Trophoblast cell (in vitro differentiated cells and primary cell): ENCODE data around the gene PPP1R12A.
"Not testable (repeated sequence)": the region's sequence is repeated elsewhere in the genome, so short reads cannot be mapped to it uniquely, and the experiment has no call there.

Source experiments
- DNase-seq, 2 donors: peaks; one replicate each; pipeline ENCODE4 v3.0.0-alpha.2; 2016
- H2AFZ ChIP-seq: 2 replicates; pipeline ENCODE4 v1.6.1; 2013; ENCODE audit warnings: low read length, moderate library complexity, mild to moderate bottlenecking; ENCODE audit not compliant: insufficient read depth, poor library complexity
- H2AK5ac ChIP-seq: 2 replicates; pipeline ENCODE4 v1.6.1; 2013; ENCODE audit warnings: mild to moderate bottlenecking, low read length
- H2BK120ac ChIP-seq: 2 replicates; pipeline ENCODE4 v1.6.1; 2013; ENCODE audit warnings: low read length, mild to moderate bottlenecking, moderate library complexity; ENCODE audit not compliant: insufficient read depth, poor library complexity
- H2BK12ac ChIP-seq: 2 replicates; pipeline ENCODE4 v1.6.1; 2013; ENCODE audit warnings: mild to moderate bottlenecking, low read length, moderate library complexity
- H2BK5ac ChIP-seq: 2 replicates; pipeline ENCODE4 v1.6.1; 2013; ENCODE audit warnings: low read length, low read depth, moderate library complexity, mild to moderate bottlenecking; ENCODE audit not compliant: poor library complexity
- H3K14ac ChIP-seq: 2 replicates; pipeline ENCODE4 v1.6.1; 2013; ENCODE audit warnings: mild to moderate bottlenecking, low read length
- H3K18ac ChIP-seq: 2 replicates; pipeline ENCODE4 v1.6.1; 2013; ENCODE audit warnings: mild to moderate bottlenecking, low read length
- H3K23ac ChIP-seq: 2 replicates; pipeline ENCODE4 v1.6.1; 2013; ENCODE audit warnings: low read length
- H3K27ac ChIP-seq: 2 replicates; pipeline ENCODE4 v1.5.1; 2013; ENCODE audit warnings: low read depth, mild to moderate bottlenecking, inconsistent platforms, low read length, moderate library complexity
- H3K27me3 ChIP-seq: 2 replicates; pipeline ENCODE4 v1.6.1; 2013; ENCODE audit warnings: inconsistent platforms, mild to moderate bottlenecking, low read length, moderate library complexity; ENCODE audit not compliant: insufficient read depth
- H3K36me3 ChIP-seq, 2 experiments: 1 replicate in 1 of 2; 2 replicates in 1 of 2; pipeline ENCODE4 v1.6.1; 2013; ENCODE audit warnings: low read length in 2 of 2, mild to moderate bottlenecking in 2 of 2, moderate library complexity in 1 of 2; ENCODE audit not compliant: insufficient read depth in 2 of 2, control insufficient read depth in 1 of 2
- H3K4ac ChIP-seq: 2 replicates; pipeline ENCODE4 v1.6.1; 2013; ENCODE audit warnings: low read depth, mild to moderate bottlenecking, low read length, moderate library complexity
- H3K4me1 ChIP-seq, 2 experiments: 1 replicate in 1 of 2; 2 replicates in 1 of 2; pipeline ENCODE4 v1.6.1; 2013; ENCODE audit warnings: low read length in 2 of 2, mild to moderate bottlenecking in 2 of 2, moderate library complexity in 1 of 2; ENCODE audit not compliant: insufficient read depth in 2 of 2, control insufficient read depth in 1 of 2
- H3K4me2 ChIP-seq: 2 replicates; pipeline ENCODE4 v1.6.1; 2013; ENCODE audit warnings: inconsistent platforms, mild to moderate bottlenecking, low read length, moderate library complexity
- H3K4me3 ChIP-seq: 2 replicates; pipeline ENCODE4 v1.5.1; 2013; ENCODE audit warnings: mild to moderate bottlenecking, low read depth, low read length, inconsistent platforms
- H3K79me1 ChIP-seq: one replicate; pipeline ENCODE4 v1.6.1; 2013; ENCODE audit warnings: low read length
- H3K79me2 ChIP-seq: 2 replicates; pipeline ENCODE4 v1.6.1; 2013; ENCODE audit warnings: low read length, mild to moderate bottlenecking; ENCODE audit not compliant: control insufficient read depth, insufficient read depth, poor library complexity
- H3K9ac ChIP-seq: 2 replicates; pipeline ENCODE4 v1.6.1; 2013; ENCODE audit warnings: mild to moderate bottlenecking, low read length
- H3K9me3 ChIP-seq: 2 replicates; pipeline ENCODE4 v1.6.1; 2013; ENCODE audit warnings: low read depth, mild to moderate bottlenecking, control low read depth, inconsistent platforms, low read length; ENCODE audit not compliant: insufficient read depth
- H4K12ac ChIP-seq: 2 replicates; pipeline ENCODE4 v1.6.1; 2013; ENCODE audit warnings: low read depth, mild to moderate bottlenecking, low read length, moderate library complexity
- H4K8ac ChIP-seq: 2 replicates; pipeline ENCODE4 v1.6.1; 2013; ENCODE audit warnings: low read depth, mild to moderate bottlenecking, low read length, moderate library complexity
- H4K91ac ChIP-seq: one replicate; pipeline ENCODE4 v1.6.1; 2013; ENCODE audit warnings: low read depth, mild to moderate bottlenecking, low read length, moderate library complexity
- WGBS: extraction: QIAGEN DNeasy Blood & Tissue Kit; methylation state at CpG from one replicate; pipeline ENCODE4 v1.1.7; 2013; ENCODE audit warnings: missing lambda C conversion rate; ENCODE audit not compliant: insufficient read length, insufficient coverage; ENCODE audit errors: extremely low coverage; 5-methylcytosine and 5-hydroxymethylcytosine counted together

Gene PPP1R12A

DNA sequence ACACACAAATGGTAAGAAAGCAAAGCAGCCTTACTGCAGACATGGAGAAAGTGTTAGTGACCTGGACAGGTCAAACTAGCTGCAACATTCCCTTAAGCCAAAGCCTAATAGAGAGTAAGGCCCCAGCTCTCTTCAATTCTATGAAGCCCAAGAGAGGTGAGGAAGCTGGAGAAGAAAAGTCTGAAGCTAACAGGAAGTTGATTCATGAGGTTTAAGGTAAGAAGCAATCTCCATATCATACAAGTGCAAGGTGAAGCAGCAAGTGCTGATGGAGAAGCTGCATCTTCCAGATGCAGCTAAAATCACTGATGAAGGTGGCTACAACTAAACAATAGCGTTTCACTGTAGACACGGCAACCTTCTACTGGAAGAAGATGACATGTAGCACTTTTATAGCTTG is 53.5 kb downstream of the PPP1R12A start:
- WGBS = no CpG with 5 or more reads among the region's 2 CpGs
- Histone ChIP-seq H4K12ac (no peak overlapping the region), H2AFZ (no peak overlapping the region), H3K9ac (no peak overlapping the region), H2AK5ac (no peak overlapping the region), H2BK5ac (no peak overlapping the region), H3K79me2 (no peaks in the 10 kb centered on the region), H3K4me3 (no peak overlapping the region), H3K18ac (no peak overlapping the region), H2BK120ac (no peak overlapping the region), H3K14ac (no peak overlapping the region), H4K91ac (no peak overlapping the region), H3K27ac (no peak overlapping the region), H2BK12ac (no peak overlapping the region), H3K36me3 (no peaks in the 10 kb centered on the region), H3K9me3 (no peaks in the 10 kb centered on the region), H3K27me3 (no peaks in the 10 kb centered on the region), H3K23ac (peak overlapping the region; percentile 99), H3K4me1 (peaks cover 0 to 3% of the 10 kb centered on the region in 2 experiments), H3K4me2 (no peak overlapping the region), H4K8ac (no peak overlapping the region), H3K79me1 (peaks cover 1% of the 10 kb centered on the region), H3K4ac (no peak overlapping the region)
- DNase-seq = no peak

DNA sequence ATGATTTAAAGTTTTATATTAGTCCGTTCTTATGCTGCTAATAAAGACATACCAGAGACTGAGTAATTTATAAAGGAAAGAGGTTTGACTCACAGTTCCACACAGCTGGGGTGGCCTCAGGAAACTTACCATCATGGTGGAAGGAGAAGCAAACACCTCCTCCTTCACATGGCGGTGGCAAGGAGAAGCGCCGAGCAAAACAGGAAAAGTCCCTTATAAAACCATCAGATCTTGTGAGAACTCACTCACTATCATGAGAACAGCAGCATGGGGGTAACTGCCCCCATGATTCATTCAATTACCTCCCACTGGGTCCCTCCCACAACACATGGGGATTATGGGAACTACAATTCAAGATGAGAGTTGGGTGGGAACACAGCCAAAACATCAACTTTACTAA is 56.4 kb downstream of the PPP1R12A start:
- H3K4me3 ChIP-seq, H2BK120ac ChIP-seq, H2BK5ac ChIP-seq, H3K4ac ChIP-seq, H3K4me2 ChIP-seq, H3K27me3 ChIP-seq, H3K79me1 ChIP-seq, H2AK5ac ChIP-seq, H4K12ac ChIP-seq, H2BK12ac ChIP-seq, H4K91ac ChIP-seq, DNase-seq, H3K27ac ChIP-seq, H3K23ac ChIP-seq, H3K9ac ChIP-seq, H3K4me1 ChIP-seq, H3K9me3 ChIP-seq, H4K8ac ChIP-seq, H3K36me3 ChIP-seq, H3K79me2 ChIP-seq, H2AFZ ChIP-seq, H3K14ac ChIP-seq, H3K18ac ChIP-seq: not testable (repeated sequence)
- no CpG with 5 or more reads among the region's 4 CpGs for WGBS

DNA sequence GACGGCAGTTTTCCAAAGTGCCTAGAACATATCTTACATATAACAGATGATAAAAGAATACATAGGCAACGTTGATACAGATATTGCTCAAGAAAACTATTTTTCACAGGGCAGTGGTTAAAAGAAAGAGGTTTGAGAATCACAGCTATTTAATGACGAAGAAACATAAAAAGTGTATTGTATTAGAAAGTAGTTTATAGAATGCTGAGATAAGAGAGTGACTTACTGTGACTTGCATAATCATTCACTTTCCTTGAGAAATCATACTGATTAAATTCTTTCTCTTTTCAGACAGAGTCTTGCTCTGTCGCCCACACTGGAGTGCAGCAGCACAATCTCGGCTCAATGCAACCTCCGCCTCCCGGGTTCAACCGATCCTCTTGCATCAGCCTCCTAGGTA is 57.7 kb downstream of the PPP1R12A start:
- Histone ChIP-seq H3K79me1 (peaks cover 1% of the 10 kb centered on the region), H3K36me3 (no peaks in the 10 kb centered on the region), H4K8ac (no peak overlapping the region), H4K12ac (no peak overlapping the region), H3K79me2 (no peaks in the 10 kb centered on the region), H3K14ac (no peak overlapping the region), H3K4me2 (no peak overlapping the region), H2BK120ac (no peak overlapping the region), H2BK5ac (no peak overlapping the region), H3K18ac (no peak overlapping the region), H3K23ac (no peak overlapping the region), H3K4ac (peak overlapping the region; percentile 83), H3K9ac (no peak overlapping the region), H3K27ac (no peak overlapping the region), H3K27me3 (no peaks in the 10 kb centered on the region), H2BK12ac (no peak overlapping the region), H2AFZ (no peak overlapping the region), H3K4me3 (no peak overlapping the region), H3K9me3 (no peaks in the 10 kb centered on the region), H4K91ac (no peak overlapping the region), H2AK5ac (no peak overlapping the region), H3K4me1 (peaks cover 0 to 5% of the 10 kb centered on the region in 2 experiments)
- peak in 1 of 2 donors; percentile 66 for DNase-seq
- no CpG with 5 or more reads among the region's 8 CpGs for WGBS

DNA sequence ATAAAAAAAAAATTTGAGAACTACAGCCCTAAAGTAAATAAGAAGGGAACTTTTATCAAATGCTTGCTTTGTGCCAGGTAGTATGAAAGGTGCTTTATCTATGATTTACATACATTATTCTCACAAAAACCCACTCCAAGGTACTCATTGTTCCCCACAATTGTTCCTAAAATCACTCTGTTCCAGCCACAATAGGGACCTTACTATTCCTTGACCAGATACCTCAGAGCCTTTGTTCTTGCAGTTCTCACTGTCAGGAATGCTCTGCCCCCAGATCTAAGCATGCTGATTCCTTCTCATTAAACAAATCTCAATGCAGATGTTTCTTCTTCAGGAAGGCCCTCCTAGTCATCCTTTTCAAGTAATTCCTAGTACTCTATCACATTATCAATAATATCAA is 60.2 kb downstream of the PPP1R12A start:
- no peaks in the 10 kb centered on the region for H3K79me2 ChIP-seq
- no peak overlapping the region for H3K23ac ChIP-seq
- no peak overlapping the region for H2AFZ ChIP-seq
- no peaks in the 10 kb centered on the region for H3K27me3 ChIP-seq
- no peak overlapping the region for H2BK120ac ChIP-seq
- no peak overlapping the region for H2AK5ac ChIP-seq
- H3K4ac ChIP-seq = no peak overlapping the region
- H2BK5ac ChIP-seq = no peak overlapping the region
- no peak for DNase-seq
- H3K4me2 ChIP-seq = no peak overlapping the region
- peaks cover 1% of the 10 kb centered on the region for H3K79me1 ChIP-seq
- H3K9me3 ChIP-seq = no peaks in the 10 kb centered on the region
- H3K14ac ChIP-seq = no peak overlapping the region
- H4K8ac ChIP-seq = no peak overlapping the region
- peaks cover 0 to 3% of the 10 kb centered on the region in 2 experiments for H3K4me1 ChIP-seq
- no peak overlapping the region for H4K91ac ChIP-seq
- H3K4me3 ChIP-seq = no peak overlapping the region
- no peak overlapping the region for H3K18ac ChIP-seq
- no peak overlapping the region for H4K12ac ChIP-seq
- no peak overlapping the region for H3K27ac ChIP-seq
- H3K36me3 ChIP-seq = peaks cover 0 to 1% of the 10 kb centered on the region in 2 experiments
- no peak overlapping the region for H2BK12ac ChIP-seq
- H3K9ac ChIP-seq = no peak overlapping the region
